HG02759 (cell line): ENCODE data around the gene CYTH4.

ENCODE experiments used
- ATAC-seq: cut with Tn5 transposase; IDR thresholded peaks from one replicate; pipeline ENCODE4 v1.9.1; 2021; ENCODE audit warnings: mild to moderate bottlenecking, moderate library complexity; ENCODE audit not compliant: unreplicated experiment

Gene CYTH4

DNA sequence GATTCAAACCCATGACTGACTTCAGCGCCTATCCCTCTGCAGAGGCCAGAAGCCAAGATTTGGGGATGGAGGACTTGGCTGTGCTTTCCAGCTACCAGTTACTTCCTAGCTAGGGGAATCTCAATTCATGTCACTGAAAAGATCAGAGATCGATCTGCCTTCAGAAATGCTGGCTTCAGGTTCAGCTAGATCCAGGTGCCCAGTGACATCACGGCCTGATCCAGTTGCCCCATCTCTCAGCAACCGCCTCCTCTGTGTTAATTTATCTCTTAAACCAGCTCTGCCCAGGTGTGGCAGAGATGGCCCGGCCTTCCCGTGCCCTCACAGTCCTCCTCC is 24.2 kb downstream of the CYTH4 start:
- ATAC-seq, result no peak

GRCh38 chr22:37308385-37309200 is 26.3 kb downstream of the CYTH4 start:
- no peak for ATAC-seq

DNA sequence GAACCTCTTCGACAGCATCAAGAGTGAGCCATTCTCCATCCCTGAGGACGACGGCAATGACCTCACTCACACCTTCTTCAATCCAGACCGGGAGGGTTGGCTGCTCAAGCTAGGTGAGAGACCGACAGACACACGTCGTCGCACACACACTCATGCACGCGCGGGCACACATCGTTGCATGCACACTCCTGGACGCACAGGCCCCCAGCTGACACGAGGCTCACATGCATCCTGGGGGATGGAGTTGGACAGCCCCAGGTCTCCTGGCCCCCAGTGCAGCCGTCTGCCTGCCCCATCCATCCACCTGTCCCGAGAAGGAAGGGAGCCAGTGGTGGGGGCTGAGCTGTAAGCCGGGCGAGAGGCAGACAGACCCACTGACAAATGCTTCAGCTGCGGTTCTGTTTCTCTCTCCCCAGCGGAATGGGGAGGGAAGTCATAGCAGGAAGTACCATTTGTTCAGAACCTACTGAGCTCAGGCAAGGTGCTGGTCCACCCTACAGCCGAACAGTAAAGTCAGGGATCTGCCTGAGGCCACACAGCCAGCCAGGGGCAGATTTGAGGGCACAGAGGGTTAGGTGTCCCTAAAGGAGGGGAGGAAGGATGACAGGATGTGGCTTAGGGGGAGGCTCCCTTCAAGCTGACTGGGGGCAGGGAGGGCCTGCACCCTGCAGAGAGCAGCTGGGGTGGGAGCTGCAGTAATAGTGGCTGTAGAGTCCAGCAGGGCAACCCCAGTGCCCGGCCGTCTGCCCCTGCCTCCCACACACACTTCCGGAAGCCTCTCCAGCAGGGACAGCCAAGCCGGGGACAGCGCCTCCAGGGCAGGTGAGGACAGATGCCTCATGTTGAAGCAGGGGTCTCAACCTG is 27.1 kb downstream of the CYTH4 start:
- no peak for ATAC-seq

GRCh38 chr22:37310075-37310606 is 27.8 kb downstream of the CYTH4 start:
- no peak for ATAC-seq

DNA sequence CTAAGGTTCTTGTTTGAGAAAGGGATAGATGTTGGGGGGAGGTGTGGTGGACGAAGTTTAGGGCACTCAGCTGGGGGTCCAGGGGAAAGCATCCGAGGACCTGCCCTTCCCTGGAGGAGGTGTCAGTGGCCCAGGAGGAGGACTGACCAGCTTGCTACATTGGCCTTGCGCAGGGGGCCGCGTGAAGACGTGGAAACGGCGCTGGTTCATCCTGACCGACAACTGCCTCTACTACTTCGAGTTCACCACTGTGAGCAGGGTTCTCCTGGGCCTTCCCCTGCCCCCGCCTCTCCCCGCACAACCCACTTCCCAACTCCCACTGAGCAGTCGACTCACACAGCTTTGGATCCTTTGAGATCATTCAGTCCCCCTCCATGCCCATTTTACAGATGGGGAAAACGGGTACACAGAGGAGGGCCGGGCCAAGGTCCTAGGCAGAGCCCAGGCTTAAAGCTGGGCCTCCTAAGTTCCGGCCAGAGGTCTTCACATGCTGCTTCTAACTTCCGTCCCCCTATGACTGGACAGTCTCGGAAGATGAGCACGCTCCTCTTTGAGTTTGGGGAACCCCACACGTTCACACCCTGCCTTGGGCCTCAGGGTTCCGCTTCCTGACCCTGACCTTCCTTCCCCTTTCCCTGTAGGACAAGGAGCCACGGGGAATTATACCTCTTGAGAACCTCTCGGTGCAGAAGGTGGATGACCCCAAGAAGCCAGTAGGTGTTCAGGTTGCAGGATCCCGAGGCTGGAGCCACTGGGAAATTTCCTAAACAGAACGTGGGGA is 28.7 kb downstream of the CYTH4 start:
- ATAC-seq, result no peak

- no peak for ATAC-seq
Measured at GRCh38 chr22:37311761-37312312, 29.5 kb downstream of the CYTH4 start.

GRCh38 chr22:37312549-37313183 is 30.4 kb downstream of the CYTH4 start:
- no peak for ATAC-seq

DNA sequence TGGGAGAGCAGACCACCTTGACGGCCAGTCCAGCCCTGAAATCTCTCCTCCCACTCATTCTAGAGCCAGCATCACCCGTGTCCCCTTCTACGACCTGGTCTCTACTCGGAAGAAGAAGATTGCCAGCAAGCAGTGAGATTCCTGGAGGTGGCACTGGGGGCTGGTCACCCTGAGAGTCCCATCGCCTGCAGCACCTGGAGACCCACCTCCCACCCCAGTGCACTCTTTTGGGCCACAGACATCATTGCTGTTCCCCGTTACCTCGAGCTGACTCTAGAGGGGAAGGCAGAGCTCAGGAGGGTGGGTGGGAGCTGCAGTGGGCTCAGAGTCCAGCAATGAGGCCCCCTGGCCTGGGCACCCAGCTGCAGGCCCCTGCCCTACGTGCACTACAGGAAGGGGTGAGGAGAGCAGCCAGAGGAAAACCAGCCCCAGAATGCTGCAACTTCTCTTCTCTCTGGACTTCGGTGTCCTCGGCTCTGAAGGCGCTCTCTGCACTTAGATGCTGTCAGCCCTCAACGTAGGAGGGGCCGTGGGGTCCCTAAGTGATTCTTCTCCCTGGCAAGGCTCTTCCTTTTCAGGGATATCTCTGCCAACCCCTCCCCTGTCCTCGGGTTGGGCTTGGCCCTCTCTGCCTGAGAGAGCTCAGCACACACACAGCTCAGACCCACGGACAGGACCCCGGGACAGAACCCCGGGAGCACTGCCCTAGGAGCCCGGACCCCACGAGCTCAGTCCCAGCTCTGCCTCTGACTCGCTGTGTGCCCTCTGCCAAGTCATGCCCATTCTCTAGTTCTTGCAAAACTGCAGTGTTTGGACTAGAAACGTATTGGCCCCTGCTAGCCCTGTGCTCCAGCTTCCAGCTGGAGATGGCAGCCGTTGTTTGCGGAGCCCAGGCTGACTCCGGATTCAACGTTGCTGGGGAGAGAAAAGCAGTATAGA is 31.3 kb downstream of the CYTH4 start:
- ATAC-seq, result no peak

DNA sequence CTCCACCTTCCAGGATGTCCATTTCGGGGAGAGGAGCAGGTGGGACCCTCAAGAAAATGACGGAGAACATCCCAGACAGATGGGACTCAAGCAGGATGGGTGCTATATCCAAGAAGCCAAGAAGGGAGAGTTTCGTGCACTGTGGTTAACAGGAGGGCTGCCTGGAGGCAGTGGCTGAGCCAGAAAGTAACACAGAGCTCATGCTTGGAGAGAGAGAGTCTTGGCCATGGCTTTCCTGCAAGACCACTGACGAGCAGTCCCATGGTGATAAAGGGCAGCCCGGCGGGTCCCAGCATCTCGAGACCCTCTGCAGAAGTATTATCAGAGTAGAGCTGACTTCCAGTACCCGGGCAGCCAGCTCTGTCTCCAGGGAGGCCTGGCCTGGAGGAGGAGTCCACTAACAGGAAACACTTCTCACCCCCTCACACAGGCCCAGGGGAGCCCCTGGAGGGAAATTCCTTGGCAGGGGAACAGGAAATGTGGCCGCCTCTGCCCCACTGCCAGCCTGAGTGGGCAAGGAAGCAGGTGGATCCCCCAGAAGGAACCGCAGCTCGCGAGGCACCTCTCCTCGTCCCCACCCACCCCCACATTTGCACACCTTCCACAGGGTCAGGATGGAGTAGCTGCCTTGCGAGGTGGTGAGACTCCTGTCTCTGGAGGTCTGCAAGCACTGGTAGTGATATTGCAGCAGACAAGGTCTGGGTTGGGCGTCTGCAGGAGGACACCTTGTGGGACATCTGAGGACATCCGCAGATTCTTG is 32.2 kb downstream of the CYTH4 start:
- no peak for ATAC-seq

DNA sequence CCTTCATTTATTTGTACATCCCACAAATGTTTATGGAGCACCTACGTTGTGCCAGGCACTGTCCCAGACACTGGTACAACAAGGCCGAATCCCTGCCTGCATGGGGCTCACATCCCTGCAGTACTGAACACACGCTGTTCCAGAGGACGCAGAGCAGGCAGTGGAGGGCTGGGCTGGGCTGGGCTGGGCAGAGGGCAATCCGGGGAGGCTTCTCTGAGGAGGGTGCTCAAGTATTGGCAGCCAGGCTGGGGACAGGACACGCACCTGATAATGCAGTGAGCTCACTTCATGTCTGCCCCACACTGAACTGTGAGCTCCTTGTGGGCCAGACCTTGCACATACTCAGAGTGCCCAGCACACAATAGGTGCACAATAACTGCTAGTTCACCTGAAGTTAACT is 34.1 kb downstream of the CYTH4 start:
- ATAC-seq, result no peak

DNA sequence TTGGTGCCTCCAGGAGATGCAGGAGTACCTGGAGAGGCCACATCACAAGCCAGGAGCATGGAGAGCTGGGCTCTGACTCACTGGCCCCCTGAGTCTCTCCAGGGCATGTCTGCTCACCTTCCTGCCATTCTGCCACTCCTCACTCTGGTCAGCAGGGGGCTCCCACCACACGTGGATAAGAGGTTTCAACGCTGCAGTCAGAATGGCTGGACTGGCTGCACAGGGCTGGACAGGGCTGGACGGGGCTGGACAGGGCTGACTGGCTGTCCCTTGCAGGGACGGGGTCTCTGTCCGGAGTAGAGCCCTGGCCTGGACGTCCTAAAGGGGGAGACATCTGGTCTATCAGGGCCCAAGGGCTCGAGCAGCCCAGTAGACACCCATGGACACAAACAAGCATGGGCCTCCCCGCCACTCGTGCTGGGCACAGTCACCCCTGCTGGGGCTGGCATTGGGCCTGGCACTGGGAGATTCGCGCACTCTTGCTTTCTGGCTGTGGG is 34.6 kb downstream of the CYTH4 start:
- no peak for ATAC-seq

- no peak for ATAC-seq
Measured at GRCh38 chr22:37317698-37318210, 35.4 kb downstream of the CYTH4 start.

DNA sequence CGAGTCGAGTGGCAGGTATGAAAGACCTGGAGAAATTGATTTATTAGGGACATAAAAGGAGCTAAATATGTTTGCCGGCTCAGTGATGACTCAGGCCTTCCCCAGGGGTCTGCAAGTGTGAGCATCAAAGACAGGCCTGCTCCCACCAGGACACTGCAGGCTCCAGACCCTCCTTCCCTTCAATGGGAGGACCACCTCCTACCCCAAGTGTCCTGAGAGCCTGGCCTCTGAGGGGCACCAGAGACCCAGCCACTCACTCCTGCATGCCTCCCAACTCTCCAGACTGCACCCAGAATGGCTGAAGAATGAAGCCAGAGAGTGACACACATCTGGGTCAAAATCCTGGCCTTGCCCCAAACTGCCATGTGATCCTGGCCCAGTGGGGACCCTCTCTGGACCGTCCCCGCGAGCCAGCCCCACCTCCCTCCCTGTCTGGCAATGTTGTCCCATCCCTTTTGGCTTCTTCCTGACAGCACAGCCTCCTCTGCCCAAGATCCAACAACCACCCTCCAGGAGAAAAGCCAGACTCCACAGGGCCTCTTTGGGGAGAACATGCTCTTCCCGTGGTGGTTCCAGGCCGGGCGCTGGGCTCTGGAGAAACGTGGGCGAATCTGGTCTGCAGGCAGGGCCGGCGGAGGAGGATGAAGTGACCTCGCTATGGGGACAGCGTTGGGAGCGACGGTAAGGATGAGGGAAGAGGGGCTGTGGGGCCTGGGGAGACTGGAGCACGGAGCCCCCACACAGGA is 36.2 kb downstream of the CYTH4 start:
- no peak for ATAC-seq

GRCh38 chr22:37319469-37319868 is 37.2 kb downstream of the CYTH4 start:
- ATAC-seq, result no peak

GRCh38 chr22:37320726-37321677 is 38.7 kb downstream of the CYTH4 start:
- ATAC-seq, result no peak

DNA sequence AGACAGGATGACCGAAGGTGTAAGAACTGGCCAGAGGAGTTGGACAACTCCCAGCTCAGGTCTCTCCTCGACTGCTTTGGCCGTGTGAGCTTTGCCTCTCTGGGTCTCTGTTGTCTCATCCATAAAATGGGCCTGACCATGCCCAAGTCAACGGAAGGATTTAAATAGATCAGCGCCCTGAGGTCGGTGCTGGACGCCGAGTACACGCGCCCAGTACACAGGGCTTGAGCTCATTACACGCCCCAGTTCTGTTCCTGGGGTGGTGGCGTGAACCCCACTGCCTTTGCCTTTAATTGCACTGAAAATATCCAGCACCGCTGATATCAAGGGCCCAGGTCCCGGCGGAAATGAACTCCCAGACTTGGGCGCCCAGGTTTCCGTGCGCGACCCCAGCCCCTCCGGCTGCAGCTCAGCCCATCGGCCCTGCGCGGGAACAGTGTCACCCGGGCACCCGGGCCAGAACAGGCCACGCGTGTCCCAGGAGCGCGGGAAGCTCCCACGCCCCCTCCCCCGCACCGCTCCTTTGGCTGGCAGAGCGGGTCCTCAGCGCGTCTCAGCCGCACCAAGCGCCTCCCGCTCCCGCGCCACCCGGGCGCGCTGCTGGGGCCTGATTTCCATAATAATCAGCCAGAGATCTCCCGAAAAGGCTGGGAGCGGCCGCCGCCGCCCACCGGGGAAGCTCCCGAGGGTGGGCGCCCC is 42.2 kb downstream of the CYTH4 start:
- ATAC-seq, result no peak
